Metanephros (tissue), 1 donor: ENCODE results near the gene TIPARP. TPM values are rescaled to one million over a fixed set of nuclear protein-coding genes. Genes with fewer than 3 reads are reported as not detected.

ENCODE experiments used
- total RNA-seq: library from RNA; depleted of rRNA; stranded (reverse); fragments of >200 nt; gene quantifications from one replicate; pipeline ENCODE4 v1.2.3, GENCODE V29; 2014

The TIPARP gene
- total RNA-seq: 27.2 TPM

GRCh38 chr3:156674046-156674910, at the start of gene TIPARP:
Gene TIPARP, plus strand, starts transcription at chr3:156674590. Its CDS starts 3,108 bp downstream, at chr3:156677698.

Other genes starting within 250 kb of the TIPARP start
- gene SSR3, start 119.5 kb upstream of the TIPARP start, total RNA-seq: 90.7 TPM
- gene LEKR1, start 151.8 kb downstream of the TIPARP start, total RNA-seq: 4.0 TPM